WTC11 (cell line): Measurements from ENCODE around the gene TRDMT1. TPM values are rescaled to one million over a fixed set of nuclear protein-coding genes. Genes with fewer than 3 reads are reported as not detected.

Source experiments
- ATAC-seq: fragments of 200-7000 bp; cut with Tn5 transposase; 2 replicates; pipeline ENCODE4 v1.10.0; 2021; ENCODE audit warnings: mild to moderate bottlenecking, moderate library complexity
- CTCF ChIA-PET: fragments of 300-600 bp; sonication (Branson Sonifier 250); formaldehyde crosslinking; loops from one replicate; lab custom pipeline; 2021; ENCODE audit warnings: antibody characterized with exemption; lab: Charles Lee
- POLR2A ChIA-PET: fragments of 350-600 bp; sonication (Branson Sonifier 250); formaldehyde crosslinking; loops from one replicate; lab custom pipeline; 2021; ENCODE audit warnings: antibody characterized with exemption; lab: Charles Lee
- DNase-seq: peaks from one replicate; pipeline ENCODE4 v3.0.0; 2021; ENCODE audit warnings: low spot score
- H3K27ac Mint-ChIP-seq: 2 replicates; pipeline ENCODE4 v1.8.0; 2021; ENCODE audit warnings: mixed read lengths
- H3K27me3 Mint-ChIP-seq: 2 replicates; pipeline ENCODE4 v1.8.0; 2021; ENCODE audit warnings: low read depth, mild to moderate bottlenecking, moderate library complexity, mixed read lengths
- H3K36me3 Mint-ChIP-seq: 2 replicates; pipeline ENCODE4 v1.8.0; 2021; ENCODE audit warnings: mixed read lengths
- H3K4me1 Mint-ChIP-seq: 2 replicates; pipeline ENCODE4 v1.8.0; 2022; ENCODE audit warnings: mixed read lengths
- H3K4me3 Mint-ChIP-seq: 2 replicates; pipeline ENCODE4 v1.8.0; 2021; ENCODE audit warnings: mild to moderate bottlenecking, moderate library complexity, mixed read lengths
- H3K9me3 Mint-ChIP-seq: 2 replicates; pipeline ENCODE4 v1.8.0; 2021; ENCODE audit warnings: mixed read lengths
- CDX4 ChIP-seq: fragments of 250-450 bp; sonication (Bioruptor Pico); IDR thresholded peaks from 2 replicates; pipeline ENCODE4 v1.9.0; 2021; ENCODE audit warnings: moderate library complexity, mild to moderate bottlenecking, inconsistent platforms, borderline replicate concordance
- ELF4 ChIP-seq: sonication (generic); formaldehyde crosslinking; IDR thresholded peaks from 2 replicates; pipeline ENCODE4 v1.8.1; 2022; ENCODE audit warnings: low read depth, mild to moderate bottlenecking, moderate library complexity, missing genetic modification reagents
- HMGXB4 ChIP-seq: sonication (generic); formaldehyde crosslinking; IDR thresholded peaks from 2 replicates; pipeline ENCODE4 v1.8.1; 2023; ENCODE audit warnings: mild to moderate bottlenecking, moderate library complexity, missing genetic modification reagents
- IRF1 ChIP-seq: sonication (generic); formaldehyde crosslinking; IDR thresholded peaks from 2 replicates; pipeline ENCODE4 v1.8.0; 2023; ENCODE audit warnings: missing genetic modification reagents
- JAZF1 ChIP-seq: fragments of 250-450 bp; sonication (Bioruptor Pico); IDR thresholded peaks from 2 replicates; pipeline ENCODE4 v1.9.0; 2021; ENCODE audit warnings: moderate library complexity, mild to moderate bottlenecking, inconsistent platforms
- MLX ChIP-seq: sonication (generic); formaldehyde crosslinking; IDR thresholded peaks from 2 replicates; pipeline ENCODE4 v1.8.1; 2023; ENCODE audit warnings: mild to moderate bottlenecking, missing genetic modification reagents, moderate library complexity
- NR3C1 ChIP-seq: sonication (generic); formaldehyde crosslinking; conservative IDR thresholded peaks from 2 replicates; pipeline ENCODE4 v1.8.1; 2023; ENCODE audit warnings: low read depth, mild to moderate bottlenecking, missing genetic modification reagents
- PRRX2 ChIP-seq: fragments of 250-450 bp; sonication (Bioruptor Pico); IDR thresholded peaks from 2 replicates; pipeline ENCODE4 v1.8.0; 2021; ENCODE audit warnings: mild to moderate bottlenecking
- STAT6 ChIP-seq: sonication (generic); formaldehyde crosslinking; conservative IDR thresholded peaks from 2 replicates; pipeline ENCODE4 v1.8.1; 2023; ENCODE audit warnings: mild to moderate bottlenecking, low read depth, missing genetic modification reagents, moderate library complexity
- TCF7 ChIP-seq: sonication (generic); formaldehyde crosslinking; IDR thresholded peaks from 2 replicates; pipeline ENCODE4 v1.8.0; 2022; ENCODE audit warnings: mild to moderate bottlenecking, low read depth, missing genetic modification reagents, moderate library complexity
- ZMAT4 ChIP-seq: fragments of 250-450 bp; sonication (Bioruptor Pico); IDR thresholded peaks from 2 replicates; pipeline ENCODE4 v1.9.0; 2021; ENCODE audit warnings: mild to moderate bottlenecking
- ZNF671 ChIP-seq: fragments of 250-450 bp; sonication (Bioruptor Pico); IDR thresholded peaks from 2 replicates; pipeline ENCODE4 v1.8.0; 2021; ENCODE audit warnings: mild to moderate bottlenecking
- total RNA-seq: library from RNA; stranded (reverse); gene quantifications from 3 replicates; pipeline ENCODE4 v1.2.3, GENCODE V29; 2021
- TF ChIP-seq, protein P1 (sequence below): sonication (generic); formaldehyde crosslinking; IDR thresholded peaks from 2 replicates; pipeline ENCODE4 v1.8.1; 2023; ENCODE audit warnings: mild to moderate bottlenecking, missing genetic modification reagents
- TF ChIP-seq, protein P2 (sequence below): sonication (generic); formaldehyde crosslinking; conservative IDR thresholded peaks from 2 replicates; pipeline ENCODE4 v1.8.1; 2022; ENCODE audit warnings: mild to moderate bottlenecking, missing genetic modification reagents
- TF ChIP-seq, protein P3 (sequence below): sonication (generic); formaldehyde crosslinking; IDR thresholded peaks from 2 replicates; pipeline ENCODE4 v1.8.1; 2023; ENCODE audit warnings: mild to moderate bottlenecking, missing genetic modification reagents, borderline replicate concordance
- TF ChIP-seq, protein P4 (sequence below): fragments of 250-450 bp; sonication (Bioruptor Pico); conservative IDR thresholded peaks from 2 replicates; pipeline ENCODE4 v1.9.0; 2021; ENCODE audit warnings: mild to moderate bottlenecking

The TRDMT1 gene
- total RNA-seq, 1 experiment from 2014 or later = 11.7 TPM

DNA sequence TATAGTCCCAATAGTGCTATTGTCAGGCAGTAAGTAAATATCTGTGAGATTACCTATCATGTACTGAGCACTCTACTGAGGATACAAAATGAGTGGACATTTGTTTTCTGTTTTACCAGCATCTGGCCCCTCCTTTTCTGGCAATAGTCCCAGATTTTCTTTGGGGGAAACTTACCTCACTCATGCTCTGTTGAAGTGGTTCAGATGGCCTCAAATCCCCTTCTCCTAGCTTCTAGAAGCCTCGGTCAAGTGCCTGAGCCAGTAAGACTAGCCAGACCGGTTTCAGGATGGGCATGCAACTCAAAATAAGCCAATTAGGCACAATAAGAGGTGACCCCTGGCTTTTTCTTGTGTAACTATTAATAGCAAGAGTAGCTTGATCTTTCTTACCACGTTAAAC lies 19.7 kb downstream of the TRDMT1 start (continued):
- TF ChIP-seq CDX4 (CRISPR knock-in tag) = no peak
- TF ChIP-seq NR3C1 (CRISPR knock-in tag) = no peak
- TF ChIP-seq, protein P1, sequence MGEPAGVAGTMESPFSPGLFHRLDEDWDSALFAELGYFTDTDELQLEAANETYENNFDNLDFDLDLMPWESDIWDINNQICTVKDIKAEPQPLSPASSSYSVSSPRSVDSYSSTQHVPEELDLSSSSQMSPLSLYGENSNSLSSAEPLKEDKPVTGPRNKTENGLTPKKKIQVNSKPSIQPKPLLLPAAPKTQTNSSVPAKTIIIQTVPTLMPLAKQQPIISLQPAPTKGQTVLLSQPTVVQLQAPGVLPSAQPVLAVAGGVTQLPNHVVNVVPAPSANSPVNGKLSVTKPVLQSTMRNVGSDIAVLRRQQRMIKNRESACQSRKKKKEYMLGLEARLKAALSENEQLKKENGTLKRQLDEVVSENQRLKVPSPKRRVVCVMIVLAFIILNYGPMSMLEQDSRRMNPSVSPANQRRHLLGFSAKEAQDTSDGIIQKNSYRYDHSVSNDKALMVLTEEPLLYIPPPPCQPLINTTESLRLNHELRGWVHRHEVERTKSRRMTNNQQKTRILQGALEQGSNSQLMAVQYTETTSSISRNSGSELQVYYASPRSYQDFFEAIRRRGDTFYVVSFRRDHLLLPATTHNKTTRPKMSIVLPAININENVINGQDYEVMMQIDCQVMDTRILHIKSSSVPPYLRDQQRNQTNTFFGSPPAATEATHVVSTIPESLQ = no peak
- TF ChIP-seq, protein P2, sequence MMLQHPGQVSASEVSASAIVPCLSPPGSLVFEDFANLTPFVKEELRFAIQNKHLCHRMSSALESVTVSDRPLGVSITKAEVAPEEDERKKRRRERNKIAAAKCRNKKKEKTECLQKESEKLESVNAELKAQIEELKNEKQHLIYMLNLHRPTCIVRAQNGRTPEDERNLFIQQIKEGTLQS (CRISPR knock-in tag) = no peak
- TF ChIP-seq, all 79 proteins: peak for 0

DNA sequence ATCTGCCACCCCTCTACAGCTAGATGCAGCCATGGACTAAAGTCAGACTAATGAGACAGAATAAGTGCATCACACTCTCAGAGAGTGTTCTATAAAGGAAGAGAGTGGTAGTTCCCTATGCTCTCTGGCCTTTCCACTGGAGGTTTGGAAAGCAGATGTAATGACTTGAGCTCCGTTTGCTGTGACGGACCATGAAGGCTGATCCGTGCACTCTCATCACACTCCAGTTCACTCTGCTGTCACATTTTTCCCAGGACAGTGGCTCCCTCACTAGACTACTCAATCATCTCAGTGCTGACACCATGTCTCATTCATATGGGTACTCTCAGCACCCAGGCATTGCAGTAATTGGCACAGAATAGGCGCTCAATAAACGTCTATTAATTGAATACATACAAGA lies 20.4 kb downstream of the TRDMT1 start:
- no peak for ATAC-seq
- ChIA-PET CTCF (interaction anchor here (1.3 kb wide), 1 partner anchor 195 kb away, joined by 4 read pairs; no protein-coding TSS in a partner anchor), POLR2A (interaction anchor here (0.7 kb wide), 1 partner anchor 363 kb away, joined by 4 read pairs; no protein-coding TSS in a partner anchor)
- no peak for DNase-seq
- no peaks in the 10 kb centered on the region for H3K36me3 Mint-ChIP-seq
- H3K9me3 Mint-ChIP-seq = no peaks in the 10 kb centered on the region
- peaks cover 17% of the 10 kb centered on the region for H3K4me1 Mint-ChIP-seq
- H3K27ac Mint-ChIP-seq = no peak overlapping the region; the same call in 1 of the 2 replicates
- H3K4me3 Mint-ChIP-seq = no peak overlapping the region
- H3K27me3 Mint-ChIP-seq = no peaks in the 10 kb centered on the region
- TF ChIP-seq MLX (CRISPR knock-in tag) (no peak), HMGXB4 (CRISPR knock-in tag) (no peak), CDX4 (CRISPR knock-in tag) (no peak), IRF1 (CRISPR knock-in tag) (no peak), STAT6 (CRISPR knock-in tag) (no peak), JAZF1 (no peak), PRRX2 (no peak), ELF4 (CRISPR knock-in tag) (no peak), ZMAT4 (CRISPR knock-in tag) (no peak), TCF7 (no peak), ZNF671 (CRISPR knock-in tag) (no peak)
- TF ChIP-seq, protein P3, sequence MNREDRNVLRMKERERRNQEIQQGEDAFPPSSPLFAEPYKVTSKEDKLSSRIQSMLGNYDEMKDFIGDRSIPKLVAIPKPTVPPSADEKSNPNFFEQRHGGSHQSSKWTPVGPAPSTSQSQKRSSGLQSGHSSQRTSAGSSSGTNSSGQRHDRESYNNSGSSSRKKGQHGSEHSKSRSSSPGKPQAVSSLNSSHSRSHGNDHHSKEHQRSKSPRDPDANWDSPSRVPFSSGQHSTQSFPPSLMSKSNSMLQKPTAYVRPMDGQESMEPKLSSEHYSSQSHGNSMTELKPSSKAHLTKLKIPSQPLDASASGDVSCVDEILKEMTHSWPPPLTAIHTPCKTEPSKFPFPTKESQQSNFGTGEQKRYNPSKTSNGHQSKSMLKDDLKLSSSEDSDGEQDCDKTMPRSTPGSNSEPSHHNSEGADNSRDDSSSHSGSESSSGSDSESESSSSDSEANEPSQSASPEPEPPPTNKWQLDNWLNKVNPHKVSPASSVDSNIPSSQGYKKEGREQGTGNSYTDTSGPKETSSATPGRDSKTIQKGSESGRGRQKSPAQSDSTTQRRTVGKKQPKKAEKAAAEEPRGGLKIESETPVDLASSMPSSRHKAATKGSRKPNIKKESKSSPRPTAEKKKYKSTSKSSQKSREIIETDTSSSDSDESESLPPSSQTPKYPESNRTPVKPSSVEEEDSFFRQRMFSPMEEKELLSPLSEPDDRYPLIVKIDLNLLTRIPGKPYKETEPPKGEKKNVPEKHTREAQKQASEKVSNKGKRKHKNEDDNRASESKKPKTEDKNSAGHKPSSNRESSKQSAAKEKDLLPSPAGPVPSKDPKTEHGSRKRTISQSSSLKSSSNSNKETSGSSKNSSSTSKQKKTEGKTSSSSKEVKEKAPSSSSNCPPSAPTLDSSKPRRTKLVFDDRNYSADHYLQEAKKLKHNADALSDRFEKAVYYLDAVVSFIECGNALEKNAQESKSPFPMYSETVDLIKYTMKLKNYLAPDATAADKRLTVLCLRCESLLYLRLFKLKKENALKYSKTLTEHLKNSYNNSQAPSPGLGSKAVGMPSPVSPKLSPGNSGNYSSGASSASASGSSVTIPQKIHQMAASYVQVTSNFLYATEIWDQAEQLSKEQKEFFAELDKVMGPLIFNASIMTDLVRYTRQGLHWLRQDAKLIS (CRISPR knock-in tag) = no peak
- TF ChIP-seq, protein P4, sequence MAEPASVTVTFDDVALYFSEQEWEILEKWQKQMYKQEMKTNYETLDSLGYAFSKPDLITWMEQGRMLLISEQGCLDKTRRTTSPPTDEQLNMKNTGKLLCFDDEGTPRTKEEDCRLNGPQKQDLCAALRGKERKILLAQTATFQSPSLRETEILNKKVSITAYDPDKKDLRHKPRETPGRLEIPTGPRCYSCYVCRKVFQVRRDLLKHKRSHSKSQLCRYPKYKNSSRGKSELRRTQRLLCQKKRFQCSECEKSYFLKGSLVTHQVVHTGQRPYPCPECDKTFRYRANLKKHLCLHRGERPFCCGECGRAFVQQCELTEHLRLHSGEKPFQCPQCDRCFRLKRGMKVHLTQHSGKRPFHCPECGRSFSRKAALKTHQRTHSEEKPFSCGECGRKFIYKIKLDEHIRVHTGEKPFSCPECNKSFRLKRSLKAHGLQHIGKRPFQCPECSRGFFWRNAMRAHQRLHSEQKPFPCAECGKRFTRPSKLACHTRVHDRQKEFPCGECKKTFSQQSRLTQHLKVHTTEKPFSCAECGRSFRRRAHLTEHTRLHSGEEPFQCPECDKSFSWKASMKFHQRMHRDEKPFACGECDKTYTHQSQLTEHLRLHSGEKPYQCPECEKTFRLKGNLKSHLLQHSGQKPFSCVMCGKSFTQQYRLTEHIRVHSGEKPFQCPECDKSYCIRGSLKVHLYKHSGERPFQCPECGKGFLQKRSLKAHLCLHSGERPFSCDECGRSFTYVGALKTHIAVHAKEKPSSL = no peak
